ENCODE measurements around the gene CNNM4.

GRCh38 chr2:96843538-96844268, 83.0 kb downstream of the CNNM4 start, which contains the start of gene ANKRD23:
- TF ChIP-seq, protein P1, sequence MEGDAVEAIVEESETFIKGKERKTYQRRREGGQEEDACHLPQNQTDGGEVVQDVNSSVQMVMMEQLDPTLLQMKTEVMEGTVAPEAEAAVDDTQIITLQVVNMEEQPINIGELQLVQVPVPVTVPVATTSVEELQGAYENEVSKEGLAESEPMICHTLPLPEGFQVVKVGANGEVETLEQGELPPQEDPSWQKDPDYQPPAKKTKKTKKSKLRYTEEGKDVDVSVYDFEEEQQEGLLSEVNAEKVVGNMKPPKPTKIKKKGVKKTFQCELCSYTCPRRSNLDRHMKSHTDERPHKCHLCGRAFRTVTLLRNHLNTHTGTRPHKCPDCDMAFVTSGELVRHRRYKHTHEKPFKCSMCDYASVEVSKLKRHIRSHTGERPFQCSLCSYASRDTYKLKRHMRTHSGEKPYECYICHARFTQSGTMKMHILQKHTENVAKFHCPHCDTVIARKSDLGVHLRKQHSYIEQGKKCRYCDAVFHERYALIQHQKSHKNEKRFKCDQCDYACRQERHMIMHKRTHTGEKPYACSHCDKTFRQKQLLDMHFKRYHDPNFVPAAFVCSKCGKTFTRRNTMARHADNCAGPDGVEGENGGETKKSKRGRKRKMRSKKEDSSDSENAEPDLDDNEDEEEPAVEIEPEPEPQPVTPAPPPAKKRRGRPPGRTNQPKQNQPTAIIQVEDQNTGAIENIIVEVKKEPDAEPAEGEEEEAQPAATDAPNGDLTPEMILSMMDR (conservative IDR thresholded peaks at IDR 0.05; ENCODE audit: low read length), result no peak
- TF ChIP-seq EZH2phosphoT487 (IDR thresholded peaks at IDR 0.05; ENCODE audit: borderline replicate concordance), result no peak

All from Loucy (cell line).